GM12891 (cell line): ENCODE results near the gene EBF4. TPM values are rescaled to one million over a fixed set of nuclear protein-coding genes. Genes with fewer than 3 reads are reported as not detected.
A peak's percentile ranks its signal among the peaks of the same experiment; 100 is the strongest.

ENCODE experiments used
- DNase-seq: peaks from one replicate; pipeline ENCODE4 v3.0.0; 2011; ENCODE audit warnings: low spot score; ENCODE audit not compliant: insufficient read length
- FAIRE-seq: peaks from 2 replicates; lab custom pipeline; 2011; peaks lifted over from hg19 to GRCh38; lab: Jason Lieb, UNC
- PAX5 ChIP-seq: IDR thresholded peaks from 2 replicates; pipeline ENCODE4 v1.6.1; 2011; ENCODE audit warnings: low read length, moderate library complexity, mild to moderate bottlenecking; ENCODE audit not compliant: insufficient read depth, severe bottlenecking
- POLR2A ChIP-seq: IDR thresholded peaks from 2 replicates; pipeline ENCODE4 v1.6.1; 2011; ENCODE audit warnings: low read depth, low read length, control low read depth
- POLR2AphosphoS5 ChIP-seq: IDR thresholded peaks from 2 replicates; pipeline ENCODE4 v1.6.1; 2011; ENCODE audit warnings: low read depth, low read length, control low read depth
- POU2F2 ChIP-seq: IDR thresholded peaks from 2 replicates; pipeline ENCODE4 v1.6.1; 2011; ENCODE audit warnings: low read depth, mild to moderate bottlenecking, control low read depth, low read length, moderate library complexity
- SPI1 ChIP-seq: IDR thresholded peaks from 2 replicates; pipeline ENCODE4 v1.6.1; 2011; ENCODE audit warnings: low read depth, low read length, control low read depth
- TAF1 ChIP-seq: IDR thresholded peaks from 2 replicates; pipeline ENCODE4 v1.6.1; 2011; ENCODE audit warnings: low read depth, low read length, control low read depth
- polyA plus RNA-seq: library from polyadenylated mRNA; unstranded; fragments of >200 nt; gene quantifications from one replicate; pipeline ENCODE4 v1.2.1, GENCODE V29; 2012; ENCODE audit warnings: low read depth, missing spikeins, inconsistent platforms; ENCODE audit not compliant: missing spikeins

The EBF4 gene
- not detected for polyA plus RNA-seq

DNA sequence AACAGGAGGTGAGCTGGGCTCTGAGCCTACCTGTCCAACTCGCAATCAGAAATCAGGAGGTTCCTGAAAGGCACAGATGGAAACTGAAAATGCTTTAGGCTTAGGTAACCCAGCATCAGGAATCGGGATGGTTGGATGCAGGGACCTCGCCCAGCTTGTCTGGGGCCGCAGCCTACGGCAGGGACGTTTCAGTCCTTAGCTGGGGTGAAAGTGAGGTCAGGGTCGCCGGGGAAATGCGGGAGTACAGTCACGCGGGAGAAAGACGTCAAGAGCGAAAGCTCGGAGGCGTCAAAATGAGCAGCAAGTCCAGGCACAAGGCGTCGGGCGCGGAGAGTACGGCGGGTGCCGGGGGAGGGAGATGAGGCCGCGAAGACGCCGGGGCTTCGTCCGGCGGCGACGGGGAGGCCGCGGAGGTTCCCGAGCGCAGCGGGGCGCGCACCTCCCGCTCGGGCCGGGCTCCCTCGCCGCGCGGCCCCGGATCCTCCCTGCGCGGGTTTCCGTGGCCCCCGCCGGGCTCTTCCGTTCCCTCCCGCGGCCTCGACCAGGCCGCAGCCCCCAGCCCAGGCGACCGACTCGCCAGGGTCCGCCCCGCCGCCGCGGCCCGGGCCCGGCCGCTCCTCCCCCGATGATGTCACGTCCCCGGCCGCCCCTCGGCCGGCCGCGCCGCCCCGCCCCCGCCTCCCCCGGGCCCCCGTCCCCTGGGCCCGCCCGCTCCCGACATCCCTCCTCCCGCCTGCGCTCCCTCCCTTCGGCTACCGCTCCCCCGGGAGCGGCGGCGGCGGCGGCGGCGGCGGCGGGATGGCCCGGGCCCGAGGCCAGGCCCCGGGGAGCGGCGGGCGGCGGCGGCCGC, at the start of gene EBF4:
EBF4 (plus strand) TSS at position 745 of the 850 bp plus-strand sequence. CDS start 866 bp downstream, outside the sequence.
- no peak for FAIRE-seq
- TF ChIP-seq PAX5 (no peak), POLR2A (no peak), TAF1 (no peak), POLR2AphosphoS5 (no peak), SPI1 (no peak), POU2F2 (no peak)
- DNase-seq = peak; percentile 63

DNA sequence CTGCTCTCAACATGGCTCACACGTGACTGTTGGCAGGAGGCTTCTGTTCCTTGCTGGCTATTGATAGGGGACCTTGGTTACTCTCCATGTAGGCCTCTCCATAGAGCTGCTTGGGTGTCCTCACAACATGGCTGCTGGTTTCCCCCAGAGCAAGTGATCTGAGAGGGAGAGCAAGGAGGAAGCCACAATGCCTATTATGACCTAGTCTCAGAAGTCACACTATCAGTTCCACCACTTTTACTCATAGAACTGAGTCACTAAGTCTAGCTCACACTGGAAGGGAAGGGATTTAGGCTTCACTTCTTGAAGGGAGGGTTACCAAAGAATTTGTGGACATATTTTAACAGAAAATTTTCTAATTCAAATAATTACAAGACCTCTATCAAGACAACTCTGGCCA, 48.9 kb upstream of the EBF4 start:
- TF ChIP-seq POLR2AphosphoS5 (no peak), TAF1 (no peak), SPI1 (no peak), POU2F2 (no peak), PAX5 (no peak), POLR2A (no peak)
- FAIRE-seq = no peak
- no peak for DNase-seq

DNA sequence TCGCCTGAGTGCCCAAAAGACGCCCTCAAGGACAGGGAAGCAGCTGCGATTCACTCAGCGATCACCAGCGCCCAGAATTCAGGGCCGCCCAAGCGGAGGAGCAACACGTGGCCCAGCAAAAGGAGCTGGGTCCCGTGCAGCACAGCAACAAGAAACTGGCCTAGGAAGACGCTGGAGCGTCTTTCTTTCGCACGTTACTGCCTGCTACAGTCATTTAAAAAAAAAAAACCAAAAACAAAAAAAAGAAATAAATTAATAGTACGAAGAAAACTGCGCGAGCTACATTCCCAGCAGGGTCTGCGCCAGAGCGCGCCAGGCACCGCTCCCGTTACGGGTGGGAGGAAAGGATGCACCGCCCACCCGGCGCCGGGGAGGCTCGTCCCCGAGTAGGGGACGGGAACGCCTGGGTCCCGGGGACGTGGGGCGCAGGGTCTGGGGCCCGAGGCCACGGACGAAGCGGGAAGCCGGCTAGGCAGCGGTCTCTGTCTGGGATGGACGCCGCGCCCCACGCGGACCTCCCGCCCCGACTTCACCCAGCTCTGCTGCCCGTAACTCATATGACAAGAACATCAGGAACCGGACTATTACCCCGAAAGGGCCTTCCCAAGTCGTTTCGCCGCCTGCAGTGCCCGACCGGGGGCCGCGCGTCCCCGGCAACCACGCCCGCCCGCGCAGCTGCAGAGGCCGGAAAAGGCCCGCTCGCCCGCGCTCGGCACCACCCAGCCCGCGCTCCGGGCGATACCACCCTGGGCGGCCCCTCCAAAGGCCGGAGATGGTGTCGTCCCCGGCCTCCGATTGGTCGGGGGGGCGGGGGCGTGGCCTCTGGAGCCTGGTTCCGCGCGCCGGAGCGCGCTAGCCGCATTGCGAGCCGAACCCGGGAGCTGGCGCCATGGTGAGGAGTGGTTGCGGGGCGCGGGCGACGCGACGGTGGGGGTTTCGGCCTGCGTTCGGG, 40.5 kb upstream of the EBF4 start, which contains the start of gene NOP56:
NOP56 (plus strand) TSS at position 861 of the 952 bp plus-strand sequence; CDS start at position 890, 29 bp downstream.
- peak; percentile 84 for DNase-seq
- peak; percentile 94 for FAIRE-seq
- TF ChIP-seq POLR2A = peak; percentile 96
- no peak for TF ChIP-seq SPI1
- peak; percentile 96 for TF ChIP-seq POLR2AphosphoS5
- TF ChIP-seq POU2F2 = peak; percentile 63; the same call in 1 of the 2 replicates
- TF ChIP-seq TAF1 = peak; percentile 96
- TF ChIP-seq PAX5 = no peak

DNA sequence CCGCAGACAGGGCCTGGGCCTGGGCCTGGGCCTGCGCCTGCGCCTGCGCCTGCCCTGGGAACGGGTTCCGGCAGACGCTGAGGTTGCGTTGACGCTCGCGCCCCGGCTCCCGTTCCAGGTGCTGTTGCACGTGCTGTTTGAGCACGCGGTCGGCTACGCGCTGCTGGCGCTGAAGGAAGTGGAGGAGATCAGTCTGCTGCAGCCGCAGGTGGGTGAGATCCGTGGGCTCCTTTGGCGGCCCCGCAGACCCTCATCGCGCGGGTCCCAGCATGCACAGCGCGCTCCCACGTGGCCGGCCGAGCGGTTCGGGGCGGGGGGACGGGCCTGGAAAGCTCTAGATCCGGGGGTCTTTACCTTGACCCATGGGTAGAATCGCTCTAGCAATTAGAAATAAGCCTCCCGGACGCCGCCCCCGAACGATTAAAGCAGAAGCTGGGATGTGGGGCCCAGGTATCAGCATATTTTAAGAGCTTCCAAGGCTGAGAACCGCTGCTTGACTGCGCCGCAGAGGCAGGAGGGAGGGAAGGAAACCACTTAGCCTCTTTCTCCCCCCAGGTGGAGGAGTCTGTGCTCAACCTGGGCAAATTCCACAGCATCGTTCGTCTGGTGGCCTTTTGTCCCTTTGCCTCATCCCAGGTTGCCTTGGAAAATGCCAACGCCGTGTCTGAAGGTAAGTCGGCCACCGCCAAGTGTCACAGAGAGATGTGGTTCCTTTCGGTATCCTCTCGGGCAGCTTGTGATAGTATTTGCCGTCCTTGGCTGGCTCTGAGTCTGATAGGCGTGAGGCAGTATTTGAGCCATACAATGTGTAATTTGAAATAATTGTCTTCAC, 39.6 kb upstream of the EBF4 start:
- FAIRE-seq = peak; percentile 76
- no peak for TF ChIP-seq POLR2A
- TF ChIP-seq PAX5 = no peak
- TF ChIP-seq TAF1 = no peak
- TF ChIP-seq POU2F2 = peak; percentile 4; the same call in 1 of the 2 replicates
- TF ChIP-seq POLR2AphosphoS5 = no peak; the same call in 1 of the 2 replicates
- no peak for TF ChIP-seq SPI1
- DNase-seq = peak; percentile 46

- no peak for FAIRE-seq
Measured at GRCh38 chr20:2653556-2654383, 38.8 kb upstream of the EBF4 start.

GRCh38 chr20:2654384-2654822, 38.2 kb upstream of the EBF4 start:
- FAIRE-seq = peak; percentile 50
- TF ChIP-seq POLR2AphosphoS5 (no peak), PAX5 (no peak), TAF1 (no peak), POU2F2 (no peak), SPI1 (no peak), POLR2A (no peak)
- no peak for DNase-seq

More at GRCh38 chr20:2653556-2654383, 38.8 kb upstream of the EBF4 start:
- DNase-seq = no peak
- TF ChIP-seq PAX5 (no peak), POLR2A (no peak; the same call in 1 of the 2 replicates), POU2F2 (no peak), POLR2AphosphoS5 (no peak; the same call in 1 of the 2 replicates), SPI1 (no peak), TAF1 (no peak)

- DNase-seq = no peak
- FAIRE-seq = no peak
- no peak for TF ChIP-seq TAF1
- no peak for TF ChIP-seq POLR2A
- TF ChIP-seq POU2F2 = no peak
Measured at GRCh38 chr20:2654831-2655230, 37.7 kb upstream of the EBF4 start.
